ENCODE data around the gene MGAT5B. TPM values are rescaled to one million over a fixed set of nuclear protein-coding genes. Genes with fewer than 3 reads are reported as not detected.
A peak's percentile ranks its signal among the peaks of the same experiment; 100 is the strongest.

MGAT5B gene
- total and polyA plus RNA-seq, 2 experiments from 2014 or later, result 0.11 to 0.16 TPM

GRCh38 chr17:76865174-76865573, 3.0 kb upstream of the MGAT5B start:
- H3K27me3 ChIP-seq (replicated peaks; ENCODE audit: insufficient read depth), result peaks cover 52% of the 10 kb centered on the region

GRCh38 chr17:76866203-76866602, 2.0 kb upstream of the MGAT5B start:
- Histone ChIP-seq H3K36me3 (ENCODE audit: low read depth) (no peaks in the 10 kb centered on the region), H3K4me1 (ENCODE audit: insufficient read depth) (peaks cover 13% of the 10 kb centered on the region), H3K4me3 (no peak overlapping the region), H3K79me2 (ENCODE audit: insufficient read depth) (no peaks in the 10 kb centered on the region), H3K27ac (no peak overlapping the region), H3F3A (ENCODE audit: insufficient read depth) (peaks cover 6% of the 10 kb centered on the region), H3K9ac (no peak overlapping the region), H2AFZ (no peak overlapping the region), H3K4me2 (ENCODE audit: unreplicated experiment) (no peak overlapping the region), H3K9me2 (ENCODE audit: insufficient read depth) (no peaks in the 10 kb centered on the region), H4K20me1 (ENCODE audit: insufficient read depth) (no peaks in the 10 kb centered on the region), H3K27me3 (replicated peaks; ENCODE audit: insufficient read depth) (peaks cover 42% of the 10 kb centered on the region; the same call in 1 of the 2 replicates), H3K9me3 (ENCODE audit: low read depth) (no peaks in the 10 kb centered on the region)
- TF ChIP-seq EZH2phosphoT487 (IDR thresholded peaks at IDR 0.05; ENCODE audit: insufficient read depth, low read depth) (no peak), EZH2 (IDR thresholded peaks at IDR 0.05; ENCODE audit: insufficient read depth, poor library complexity, severe bottlenecking) (no peak)
- WGBS, 2 experiments (ENCODE audit: low coverage in 1 of 2, low lambda C conversion rate in 2 of 2, missing lambda C conversion rate in 2 of 2), result 85 to 86% methylated on average over 5 of the region's 5 CpGs
- in situ Hi-C loops (cut with MboI), result loop anchor here (10.0 kb wide), 1 partner anchor 189 kb away; no protein-coding TSS in a partner anchor
- DNase-seq, result no peak

More at GRCh38 chr17:76865174-76865573, 3.0 kb upstream of the MGAT5B start:
- Histone ChIP-seq H2AFZ (no peak overlapping the region), H3K79me2 (ENCODE audit: insufficient read depth) (no peaks in the 10 kb centered on the region), H3K9ac (no peak overlapping the region), H3K4me1 (ENCODE audit: insufficient read depth) (peaks cover 13% of the 10 kb centered on the region), H3K9me3 (ENCODE audit: low read depth) (no peaks in the 10 kb centered on the region), H3K4me3 (no peak overlapping the region), H3K36me3 (ENCODE audit: low read depth) (no peaks in the 10 kb centered on the region), H3K27ac (no peak overlapping the region), H3K4me2 (ENCODE audit: unreplicated experiment) (no peak overlapping the region), H4K20me1 (ENCODE audit: insufficient read depth) (no peaks in the 10 kb centered on the region), H3K9me2 (ENCODE audit: insufficient read depth) (no peaks in the 10 kb centered on the region), H3F3A (ENCODE audit: insufficient read depth) (peaks cover 6% of the 10 kb centered on the region)
- DNase-seq, result no peak
- no peak for TF ChIP-seq EZH2 (IDR thresholded peaks at IDR 0.05; ENCODE audit: insufficient read depth, poor library complexity, severe bottlenecking)
- no peak for TF ChIP-seq EZH2phosphoT487 (IDR thresholded peaks at IDR 0.05; ENCODE audit: insufficient read depth, low read depth)
- 73 to 80% methylated on average over 10 of the region's 10 CpGs for WGBS, 2 experiments (ENCODE audit: low coverage in 1 of 2, low lambda C conversion rate in 2 of 2, missing lambda C conversion rate in 2 of 2)
- in situ Hi-C loops (cut with MboI), result loop anchor here (10.0 kb wide), 1 partner anchor 190 kb away; no protein-coding TSS in a partner anchor

GRCh38 chr17:76866774-76867577, 1.2 kb upstream of the MGAT5B start:
- peaks cover 13% of the 10 kb centered on the region for H3K4me1 ChIP-seq (ENCODE audit: insufficient read depth)
- DNase-seq, result peak; percentile 76
- 56% methylated on average over 9 of the region's 9 CpGs for WGBS, 2 experiments (ENCODE audit: low coverage in 1 of 2, low lambda C conversion rate in 2 of 2, missing lambda C conversion rate in 2 of 2)

GRCh38 chr17:76867578-76868175, 527 bp upstream of the MGAT5B start:
- Histone ChIP-seq H3K4me3 (no peak overlapping the region), H3K79me2 (ENCODE audit: insufficient read depth) (no peaks in the 10 kb centered on the region), H3K27ac (no peak overlapping the region), H3K9me2 (ENCODE audit: insufficient read depth) (no peaks in the 10 kb centered on the region), H4K20me1 (ENCODE audit: insufficient read depth) (no peaks in the 10 kb centered on the region), H3K27me3 (replicated peaks; ENCODE audit: insufficient read depth) (peaks cover 29% of the 10 kb centered on the region; the same call in 1 of the 2 replicates), H2AFZ (peak overlapping the region; percentile 27), H3K4me2 (ENCODE audit: unreplicated experiment) (peak overlapping the region; percentile 37), H3F3A (ENCODE audit: insufficient read depth) (peaks cover 6% of the 10 kb centered on the region), H3K4me1 (ENCODE audit: insufficient read depth) (peaks cover 19% of the 10 kb centered on the region), H3K9me3 (ENCODE audit: low read depth) (no peaks in the 10 kb centered on the region), H3K36me3 (ENCODE audit: low read depth) (no peaks in the 10 kb centered on the region), H3K9ac (no peak overlapping the region)
- in situ Hi-C loops (cut with MboI), result loop anchor here (10.0 kb wide), 1 partner anchor 187 kb away; no protein-coding TSS in a partner anchor
- peak; percentile 62 for DNase-seq
- 14 to 18% methylated on average over 16 to 20 of the region's 20 CpGs for WGBS, 2 experiments (ENCODE audit: low coverage in 1 of 2, low lambda C conversion rate in 2 of 2, missing lambda C conversion rate in 2 of 2)
- no peak for TF ChIP-seq EZH2phosphoT487 (IDR thresholded peaks at IDR 0.05; ENCODE audit: insufficient read depth, low read depth)
- TF ChIP-seq EZH2 (IDR thresholded peaks at IDR 0.05; ENCODE audit: insufficient read depth, poor library complexity, severe bottlenecking), result no peak

More at GRCh38 chr17:76866774-76867577, 1.2 kb upstream of the MGAT5B start:
- Histone ChIP-seq H3K4me3 (no peak overlapping the region), H3K9me2 (ENCODE audit: insufficient read depth) (no peaks in the 10 kb centered on the region), H3K79me2 (ENCODE audit: insufficient read depth) (no peaks in the 10 kb centered on the region), H4K20me1 (ENCODE audit: insufficient read depth) (no peaks in the 10 kb centered on the region), H3F3A (ENCODE audit: insufficient read depth) (peaks cover 6% of the 10 kb centered on the region), H2AFZ (no peak overlapping the region; the same call in 1 of the 2 replicates), H3K27me3 (replicated peaks; ENCODE audit: insufficient read depth) (peaks cover 34% of the 10 kb centered on the region; the same call in 1 of the 2 replicates), H3K36me3 (ENCODE audit: low read depth) (no peaks in the 10 kb centered on the region), H3K9ac (no peak overlapping the region), H3K4me2 (ENCODE audit: unreplicated experiment) (peak overlapping the region; percentile 37), H3K9me3 (ENCODE audit: low read depth) (no peaks in the 10 kb centered on the region), H3K27ac (no peak overlapping the region)
- TF ChIP-seq EZH2 (IDR thresholded peaks at IDR 0.05; ENCODE audit: insufficient read depth, poor library complexity, severe bottlenecking), result no peak
- no peak for TF ChIP-seq EZH2phosphoT487 (IDR thresholded peaks at IDR 0.05; ENCODE audit: insufficient read depth, low read depth)
- in situ Hi-C loops (cut with MboI), result loop anchor here (10.0 kb wide), 1 partner anchor 188 kb away; no protein-coding TSS in a partner anchor
